Keratinocyte (primary cell): ENCODE measurements around the gene RNF183. TPM values are rescaled to one million over a fixed set of nuclear protein-coding genes. Genes with fewer than 3 reads are reported as not detected.

ENCODE experiments used
- DNase-seq: peaks from one replicate; pipeline ENCODE4 v3.0.0-alpha.2; 2011; ENCODE audit warnings: low read depth, missing footprints, low spot score
- FAIRE-seq: peaks from 2 replicates; lab custom pipeline; 2011; peaks lifted over from hg19 to GRCh38; lab: Jason Lieb, UNC
- H2AFZ ChIP-seq: 2 replicates; pipeline ENCODE4 v1.6.0; 2012; ENCODE audit warnings: low read length, control low read depth, inconsistent platforms; ENCODE audit not compliant: control insufficient read depth
- H3K27ac ChIP-seq: 2 replicates; pipeline ENCODE4 v1.5.1; 2011; ENCODE audit warnings: low read length; ENCODE audit not compliant: control insufficient read depth, insufficient read depth
- H3K27me3 ChIP-seq: 3 replicates; pipeline ENCODE4 v1.6.0; 2011; ENCODE audit warnings: low read length; ENCODE audit not compliant: control insufficient read depth, insufficient read depth; ENCODE audit errors: extremely low read depth
- H3K36me3 ChIP-seq, 2 experiments: 2 replicates in 1 of 2; 3 replicates in 1 of 2; pipeline ENCODE4 v1.5.1; 2011; ENCODE audit warnings: low read length in 2 of 2, mild to moderate bottlenecking in 1 of 2; ENCODE audit not compliant: control insufficient read depth in 2 of 2, insufficient read depth in 2 of 2; ENCODE audit errors: extremely low read depth in 1 of 2
- H3K4me1 ChIP-seq: 3 replicates; pipeline ENCODE4 v1.5.1; 2011; ENCODE audit warnings: low read length; ENCODE audit not compliant: control insufficient read depth, insufficient read depth; ENCODE audit errors: extremely low read depth
- H3K4me2 ChIP-seq: 3 replicates; pipeline ENCODE4 v1.6.0; 2011; ENCODE audit warnings: low read depth, low read length; ENCODE audit not compliant: control insufficient read depth, insufficient read depth; ENCODE audit errors: extremely low read depth
- H3K4me3 ChIP-seq, 3 experiments: fragments of 200-600 bp in 1 of 3; sonication (generic) in 1 of 3; 2 replicates in 2 of 3; 3 replicates in 1 of 3; pipeline ENCODE4 v1.5.1; 2011 to 2016; ENCODE audit warnings: low read length in 3 of 3, mild to moderate bottlenecking in 3 of 3, control low read depth in 2 of 3, inconsistent platforms in 1 of 3, low read depth in 1 of 3, mixed read lengths in 1 of 3, mixed run types in 1 of 3, moderate library complexity in 1 of 3; ENCODE audit not compliant: control insufficient read depth in 2 of 3, insufficient read depth in 2 of 3; ENCODE audit errors: extremely low read depth in 1 of 3
- H3K79me2 ChIP-seq: 2 replicates; pipeline ENCODE4 v1.6.0; 2012; ENCODE audit warnings: low read length; ENCODE audit not compliant: control insufficient read depth, insufficient read depth
- H3K9ac ChIP-seq: 3 replicates; pipeline ENCODE4 v1.6.0; 2011; ENCODE audit warnings: low read length; ENCODE audit not compliant: control insufficient read depth, insufficient read depth; ENCODE audit errors: extremely low read depth
- H3K9me1 ChIP-seq: 3 replicates; pipeline ENCODE4 v1.6.0; 2011; ENCODE audit warnings: low read length; ENCODE audit not compliant: control insufficient read depth, insufficient read depth; ENCODE audit errors: extremely low read depth
- H3K9me3 ChIP-seq: 2 replicates; pipeline ENCODE4 v1.5.1; 2012; ENCODE audit warnings: low read depth, low read length; ENCODE audit not compliant: control insufficient read depth
- H4K20me1 ChIP-seq: 3 replicates; pipeline ENCODE4 v1.6.0; 2011; ENCODE audit warnings: low read length; ENCODE audit not compliant: control insufficient read depth, insufficient read depth; ENCODE audit errors: extremely low read depth
- EZH2 ChIP-seq: IDR thresholded peaks from one replicate; pipeline ENCODE4 v1.6.1; 2012; ENCODE audit warnings: inconsistent platforms, mild to moderate bottlenecking, low read length, moderate library complexity
- dilution Hi-C: fragments of 300-500 bp; cut with MboI; formaldehyde crosslinking; loops from one replicate; pipeline ENCODE4 v1.7.0; 2020; ENCODE audit warnings: low sequenced_read_pairs; ENCODE audit not compliant: extremely low pct_ligation_motif_present
- polyA plus RNA-seq, 5 experiments: library from polyadenylated mRNA; depleted of rRNA in 3 of 5; stranded (reverse) in 3 of 5; stranded (forward) in 1 of 5; unstranded in 1 of 5; fragments of >200 nt; gene quantifications; 1 replicate in 1 of 5; 2 replicates in 3 of 5; 3 replicates in 1 of 5; pipeline versions ENCODE4 v1.2.1 to v1.2.3, GENCODE V29; 2011 to 2012; ENCODE audit warnings: missing spikeins in 2 of 5, low read depth in 1 of 5, low replicate concordance in 1 of 5
- TF ChIP-seq, protein P1 (sequence below), 3 experiments: IDR thresholded peaks in 1 of 3; conservative IDR thresholded peaks in 1 of 3; optimal IDR thresholded peaks in 1 of 3; 2 replicates in 2 of 3; 3 replicates in 1 of 3; pipeline versions ENCODE3 to v1.5.1; 2011; ENCODE audit warnings: low read length in 3 of 3, mild to moderate bottlenecking in 3 of 3, moderate library complexity in 2 of 3, control low read depth in 1 of 3, inconsistent platforms in 1 of 3; ENCODE audit not compliant: insufficient read depth in 2 of 3; ENCODE audit errors: extremely low read depth in 1 of 3

RNF183 gene
- polyA plus RNA-seq, 1 donor (not counting 4 experiments of a cell fraction or from before 2014, with no cell fraction given): not detected

DNA sequence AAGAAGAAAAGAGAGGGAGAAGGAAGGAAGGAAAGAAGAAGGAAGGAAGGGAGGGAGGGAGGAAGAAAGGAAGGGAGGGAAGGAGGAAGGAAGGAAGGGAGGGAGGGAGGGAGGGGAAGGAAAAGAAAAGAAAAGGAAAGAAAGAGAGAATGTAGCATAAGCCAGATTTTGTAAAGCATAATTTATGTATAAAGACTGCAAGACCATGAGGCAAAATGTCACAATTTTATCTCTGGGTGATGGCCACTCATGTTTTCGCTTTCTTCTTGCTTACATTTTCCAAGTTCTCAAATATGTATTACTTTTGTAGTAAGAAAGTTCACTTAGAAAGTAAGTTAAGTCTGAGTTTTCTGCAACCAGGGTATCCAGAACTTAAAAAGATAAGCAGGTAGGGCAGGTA is 3.4 kb upstream of the RNF183 start:
- dilution Hi-C loops: no loop called here
- Histone ChIP-seq H2AFZ (no peak overlapping the region), H3K27me3 (peaks cover 5% of the 10 kb centered on the region), H3K36me3 (no peaks in the 10 kb centered on the region), H3K4me3 (no peak overlapping the region), H4K20me1 (no peaks in the 10 kb centered on the region), H3K27ac (no peak overlapping the region), H3K4me2 (no peak overlapping the region), H3K9ac (no peak overlapping the region), H3K9me3 (no peaks in the 10 kb centered on the region), H3K9me1 (no peaks in the 10 kb centered on the region), H3K4me1 (no peaks in the 10 kb centered on the region), H3K79me2 (no peaks in the 10 kb centered on the region)
- TF ChIP-seq EZH2: no peak
- TF ChIP-seq, protein P1, sequence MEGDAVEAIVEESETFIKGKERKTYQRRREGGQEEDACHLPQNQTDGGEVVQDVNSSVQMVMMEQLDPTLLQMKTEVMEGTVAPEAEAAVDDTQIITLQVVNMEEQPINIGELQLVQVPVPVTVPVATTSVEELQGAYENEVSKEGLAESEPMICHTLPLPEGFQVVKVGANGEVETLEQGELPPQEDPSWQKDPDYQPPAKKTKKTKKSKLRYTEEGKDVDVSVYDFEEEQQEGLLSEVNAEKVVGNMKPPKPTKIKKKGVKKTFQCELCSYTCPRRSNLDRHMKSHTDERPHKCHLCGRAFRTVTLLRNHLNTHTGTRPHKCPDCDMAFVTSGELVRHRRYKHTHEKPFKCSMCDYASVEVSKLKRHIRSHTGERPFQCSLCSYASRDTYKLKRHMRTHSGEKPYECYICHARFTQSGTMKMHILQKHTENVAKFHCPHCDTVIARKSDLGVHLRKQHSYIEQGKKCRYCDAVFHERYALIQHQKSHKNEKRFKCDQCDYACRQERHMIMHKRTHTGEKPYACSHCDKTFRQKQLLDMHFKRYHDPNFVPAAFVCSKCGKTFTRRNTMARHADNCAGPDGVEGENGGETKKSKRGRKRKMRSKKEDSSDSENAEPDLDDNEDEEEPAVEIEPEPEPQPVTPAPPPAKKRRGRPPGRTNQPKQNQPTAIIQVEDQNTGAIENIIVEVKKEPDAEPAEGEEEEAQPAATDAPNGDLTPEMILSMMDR (optimal IDR thresholded peaks at IDR 0.05 in 1 of 3, IDR thresholded peaks at IDR 0.05 in 1 of 3, conservative IDR thresholded peaks at IDR 0.05 in 1 of 3; ENCODE audit: extremely low read depth in 1 of 3, insufficient read depth in 2 of 3, low read length in 3 of 3): no peak
- FAIRE-seq (no peak), DNase-seq (no peak)

DNA sequence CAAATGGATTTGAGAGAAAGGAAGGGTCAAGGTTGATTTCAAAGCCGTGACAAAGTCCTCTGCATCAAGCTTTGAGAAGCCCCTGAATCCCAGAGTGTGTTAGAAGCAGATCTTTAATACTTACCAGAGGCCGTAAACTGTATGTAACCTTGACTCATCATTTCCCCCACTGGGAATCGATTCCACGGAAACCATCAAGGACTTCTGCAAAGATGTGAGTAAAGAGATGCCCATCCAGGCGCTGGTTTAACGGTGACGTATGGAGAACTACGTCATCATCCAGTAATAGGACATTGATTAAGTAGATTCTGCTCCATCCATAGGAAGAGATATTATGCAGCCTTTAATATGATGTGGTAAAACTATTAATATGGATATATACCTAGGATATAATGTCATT is 1.6 kb downstream of the RNF183 start:
- no peaks in the 10 kb centered on the region for H4K20me1 ChIP-seq
- H3K9me3 ChIP-seq: no peaks in the 10 kb centered on the region
- H3K9me1 ChIP-seq: no peaks in the 10 kb centered on the region
- dilution Hi-C loops: no loop called here
- H3K4me1 ChIP-seq: no peaks in the 10 kb centered on the region
- DNase-seq (no peak), FAIRE-seq (no peak)
- no peak overlapping the region for H3K4me3 ChIP-seq
- peaks cover 5% of the 10 kb centered on the region for H3K27me3 ChIP-seq
- H2AFZ ChIP-seq: no peak overlapping the region
- no peak overlapping the region for H3K27ac ChIP-seq
- H3K4me2 ChIP-seq: no peak overlapping the region
- no peak for TF ChIP-seq EZH2
- TF ChIP-seq, protein P1 (optimal IDR thresholded peaks at IDR 0.05 in 1 of 3, IDR thresholded peaks at IDR 0.05 in 1 of 3, conservative IDR thresholded peaks at IDR 0.05 in 1 of 3; ENCODE audit: extremely low read depth in 1 of 3, insufficient read depth in 2 of 3, low read length in 3 of 3): no peak
- no peaks in the 10 kb centered on the region for H3K36me3 ChIP-seq
- H3K9ac ChIP-seq: no peak overlapping the region
- H3K79me2 ChIP-seq: no peaks in the 10 kb centered on the region
